ENCODE results near the gene U2AF1L4.

Gene U2AF1L4

GRCh38 chr19:35704218-35704617, 41.0 kb downstream of the U2AF1L4 start, which contains the start of gene ZBTB32:
ZBTB32 (plus strand) TSS chr19:35704558; CDS start chr19:35714627, 10,069 bp downstream.
- DNase-seq, result no peak

GRCh38 chr19:35703343-35703742, 41.9 kb downstream of the U2AF1L4 start:
- DNase-seq, result peak; percentile 14

GRCh38 chr19:35702223-35703012, 42.8 kb downstream of the U2AF1L4 start:
- peak; percentile 97 for DNase-seq

GRCh38 chr19:35696835-35697234, 48.4 kb downstream of the U2AF1L4 start:
- no peak for DNase-seq

- no peak for DNase-seq
Observed at GRCh38 chr19:35695895-35696422, 49.3 kb downstream of the U2AF1L4 start.

- peak; percentile 91 for DNase-seq
Observed at GRCh38 chr19:35693835-35694599, 51.2 kb downstream of the U2AF1L4 start.

- DNase-seq, result no peak
Observed at GRCh38 chr19:35693422-35693821, 51.8 kb downstream of the U2AF1L4 start.
